Measurements from ENCODE around the gene TIGD3.

TIGD3 gene

DNA sequence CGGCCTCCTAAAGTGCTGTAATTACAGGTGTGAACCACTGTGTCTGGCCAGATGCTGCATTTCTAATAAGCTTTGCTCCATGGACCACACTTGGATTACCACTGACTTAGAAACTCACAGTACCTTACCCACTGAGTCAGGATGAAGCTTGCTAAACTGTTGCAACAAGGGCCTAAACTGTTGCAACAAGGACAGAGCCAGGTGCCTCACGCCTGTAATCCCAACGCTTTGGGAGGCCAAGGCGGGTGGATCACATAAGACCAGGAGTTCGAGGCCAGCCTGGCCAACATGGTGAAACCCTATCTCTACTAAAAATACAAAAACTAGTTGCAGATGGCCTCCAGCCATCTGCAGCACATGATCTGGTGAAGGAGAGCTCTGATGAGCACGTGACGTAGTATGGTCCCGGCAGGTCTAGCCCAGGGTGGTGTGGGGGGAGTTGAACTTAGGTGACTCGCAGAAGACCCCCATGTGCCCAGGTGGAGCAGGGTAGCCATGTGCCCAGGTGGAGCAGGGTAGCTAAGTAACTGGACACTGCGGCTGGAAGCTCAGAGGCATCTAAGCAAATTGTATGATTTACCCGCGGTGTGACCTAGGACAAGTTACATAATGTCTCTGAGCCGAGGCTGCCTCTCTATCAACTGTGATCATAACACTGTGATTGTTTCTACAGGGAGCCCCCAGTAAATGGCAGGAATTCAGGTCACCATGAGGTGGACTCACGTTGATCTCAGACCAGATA lies 19.5 kb downstream of the TIGD3 start:
- TF ChIP-seq SIN3A (IDR thresholded peaks at IDR 0.05; ENCODE audit: borderline replicate concordance, insufficient read depth, low read length) (no peak), FOXP2 (optimal IDR thresholded peaks at IDR 0.05; ENCODE audit: borderline replicate concordance, extremely low read depth, extremely low read length, insufficient read depth) (no peak), POLR2AphosphoS5 (IDR thresholded peaks at IDR 0.05; ENCODE audit: low read depth, low read length) (no peak)
- TF ChIP-seq, protein P1, sequence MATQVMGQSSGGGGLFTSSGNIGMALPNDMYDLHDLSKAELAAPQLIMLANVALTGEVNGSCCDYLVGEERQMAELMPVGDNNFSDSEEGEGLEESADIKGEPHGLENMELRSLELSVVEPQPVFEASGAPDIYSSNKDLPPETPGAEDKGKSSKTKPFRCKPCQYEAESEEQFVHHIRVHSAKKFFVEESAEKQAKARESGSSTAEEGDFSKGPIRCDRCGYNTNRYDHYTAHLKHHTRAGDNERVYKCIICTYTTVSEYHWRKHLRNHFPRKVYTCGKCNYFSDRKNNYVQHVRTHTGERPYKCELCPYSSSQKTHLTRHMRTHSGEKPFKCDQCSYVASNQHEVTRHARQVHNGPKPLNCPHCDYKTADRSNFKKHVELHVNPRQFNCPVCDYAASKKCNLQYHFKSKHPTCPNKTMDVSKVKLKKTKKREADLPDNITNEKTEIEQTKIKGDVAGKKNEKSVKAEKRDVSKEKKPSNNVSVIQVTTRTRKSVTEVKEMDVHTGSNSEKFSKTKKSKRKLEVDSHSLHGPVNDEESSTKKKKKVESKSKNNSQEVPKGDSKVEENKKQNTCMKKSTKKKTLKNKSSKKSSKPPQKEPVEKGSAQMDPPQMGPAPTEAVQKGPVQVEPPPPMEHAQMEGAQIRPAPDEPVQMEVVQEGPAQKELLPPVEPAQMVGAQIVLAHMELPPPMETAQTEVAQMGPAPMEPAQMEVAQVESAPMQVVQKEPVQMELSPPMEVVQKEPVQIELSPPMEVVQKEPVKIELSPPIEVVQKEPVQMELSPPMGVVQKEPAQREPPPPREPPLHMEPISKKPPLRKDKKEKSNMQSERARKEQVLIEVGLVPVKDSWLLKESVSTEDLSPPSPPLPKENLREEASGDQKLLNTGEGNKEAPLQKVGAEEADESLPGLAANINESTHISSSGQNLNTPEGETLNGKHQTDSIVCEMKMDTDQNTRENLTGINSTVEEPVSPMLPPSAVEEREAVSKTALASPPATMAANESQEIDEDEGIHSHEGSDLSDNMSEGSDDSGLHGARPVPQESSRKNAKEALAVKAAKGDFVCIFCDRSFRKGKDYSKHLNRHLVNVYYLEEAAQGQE (IDR thresholded peaks at IDR 0.05; ENCODE audit: insufficient read depth in 1 of 2, low read depth in 2 of 2, low read length in 2 of 2), result no peak

GRCh38 chr11:65375012-65375411 lies 20.5 kb downstream of the TIGD3 start:
- TF ChIP-seq SIN3A (IDR thresholded peaks at IDR 0.05; ENCODE audit: borderline replicate concordance, insufficient read depth, low read length), result no peak

GRCh38 chr11:65376138-65376713 lies 21.7 kb downstream of the TIGD3 start:
- TF ChIP-seq SIN3A (IDR thresholded peaks at IDR 0.05; ENCODE audit: borderline replicate concordance, insufficient read depth, low read length) (no peak), TAF1 (IDR thresholded peaks at IDR 0.05; ENCODE audit: borderline replicate concordance, insufficient read depth, low read length) (no peak), POLR2AphosphoS5 (IDR thresholded peaks at IDR 0.05; ENCODE audit: low read depth, low read length) (no peak)
- TF ChIP-seq, protein P1 (IDR thresholded peaks at IDR 0.05; ENCODE audit: insufficient read depth in 1 of 2, low read depth in 2 of 2, low read length in 2 of 2), result no peak

DNA sequence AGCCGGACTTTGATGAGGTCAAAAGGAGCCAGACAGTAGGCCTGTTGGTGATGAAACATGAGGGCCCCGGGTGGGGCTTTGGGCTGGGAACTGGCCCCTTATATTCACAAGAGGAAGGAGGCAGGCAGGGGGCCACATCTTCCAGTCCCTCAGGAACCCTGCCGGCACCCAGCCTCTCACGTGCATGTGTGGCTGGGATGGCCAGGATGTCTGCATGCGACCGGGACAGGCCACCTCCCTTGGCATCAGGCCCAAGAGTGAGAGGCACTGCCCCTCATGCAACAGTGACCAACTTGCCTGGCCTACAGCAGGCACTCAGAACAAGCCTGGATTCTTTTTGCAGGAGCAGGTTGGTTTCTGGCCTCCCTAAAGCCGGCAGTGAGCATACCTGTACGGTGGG lies 22.5 kb downstream of the TIGD3 start:
- no peak for TF ChIP-seq FOXP2 (optimal IDR thresholded peaks at IDR 0.05; ENCODE audit: borderline replicate concordance, extremely low read depth, extremely low read length, insufficient read depth)

DNA sequence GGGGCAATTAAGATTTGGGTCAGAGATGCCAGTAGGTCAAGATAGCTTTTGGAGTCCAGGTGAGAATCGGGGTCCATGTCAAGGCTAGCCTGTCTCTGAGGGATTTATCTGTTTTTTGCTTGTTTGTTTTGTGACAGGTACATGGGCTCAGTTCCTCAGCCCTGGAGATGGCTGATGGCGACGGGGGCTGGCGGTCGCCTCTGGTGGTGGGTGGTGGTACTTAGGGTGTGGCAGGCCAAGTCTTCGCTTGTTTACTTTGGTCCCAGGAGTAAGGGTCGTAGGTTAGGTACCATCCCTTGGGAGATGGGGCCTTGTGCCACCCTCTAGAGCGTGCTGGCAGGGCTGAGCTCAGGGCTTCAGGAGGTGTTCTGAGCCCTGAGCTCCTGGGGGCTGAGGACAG lies 23.2 kb downstream of the TIGD3 start:
- TF ChIP-seq SIN3A (IDR thresholded peaks at IDR 0.05; ENCODE audit: borderline replicate concordance, insufficient read depth, low read length) (no peak), POLR2AphosphoS5 (IDR thresholded peaks at IDR 0.05; ENCODE audit: low read depth, low read length) (no peak), TAF1 (IDR thresholded peaks at IDR 0.05; ENCODE audit: borderline replicate concordance, insufficient read depth, low read length) (no peak)
- TF ChIP-seq, protein P1 (IDR thresholded peaks at IDR 0.05; ENCODE audit: insufficient read depth in 1 of 2, low read depth in 2 of 2, low read length in 2 of 2), result no peak

DNA sequence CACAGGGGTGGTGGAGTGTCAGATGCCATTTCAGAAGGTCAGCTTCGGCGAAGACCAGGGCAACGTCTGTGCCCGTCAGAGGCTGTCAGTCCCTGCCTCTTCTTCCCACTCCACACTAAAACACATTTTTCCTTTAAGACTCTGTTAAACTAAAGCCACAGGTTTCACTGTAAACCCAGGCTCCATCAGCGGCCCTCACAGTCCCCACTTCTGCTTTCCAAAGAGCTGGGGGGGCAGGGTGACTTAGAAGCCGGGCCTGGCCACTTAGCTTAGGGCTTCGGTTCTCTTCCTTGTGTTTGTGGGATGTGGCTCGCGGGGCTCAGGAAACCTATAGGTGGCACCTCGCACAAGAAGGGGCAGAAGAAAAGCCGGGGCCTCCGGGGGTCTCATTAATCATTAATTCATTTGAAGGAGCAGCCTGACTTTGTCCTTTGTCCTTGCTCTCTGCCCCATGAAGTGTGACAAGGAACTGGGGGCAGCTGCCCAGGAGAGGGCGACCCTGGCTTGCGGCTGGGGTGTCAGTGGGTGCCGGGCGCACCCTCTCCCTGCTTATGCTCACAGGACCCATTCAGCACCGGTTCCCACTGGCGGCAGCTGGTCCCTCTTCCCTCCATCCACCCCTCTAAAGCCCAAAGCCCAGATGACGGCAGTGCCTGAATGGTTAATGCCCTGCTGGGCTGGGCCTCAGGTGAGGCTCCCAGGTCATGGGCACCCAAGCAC lies 23.8 kb downstream of the TIGD3 start:
- TF ChIP-seq SIN3A (IDR thresholded peaks at IDR 0.05; ENCODE audit: borderline replicate concordance, insufficient read depth, low read length) (no peak), FOXP2 (optimal IDR thresholded peaks at IDR 0.05; ENCODE audit: borderline replicate concordance, extremely low read depth, extremely low read length, insufficient read depth) (no peak), TAF1 (IDR thresholded peaks at IDR 0.05; ENCODE audit: borderline replicate concordance, insufficient read depth, low read length) (no peak)

Measured in PFSK-1 (cell line).